HuH-7.5 (cell line): ENCODE data around the gene CNTD1.
A peak's percentile ranks its signal among the peaks of the same experiment; 100 is the strongest.
"Not testable (repeated sequence)": the region's sequence is repeated elsewhere in the genome, so short reads cannot be mapped to it uniquely, and the experiment has no call there.

Experiments
- DNase-seq: peaks from one replicate; pipeline ENCODE4 v3.0.0; 2011; ENCODE audit warnings: low spot score

CNTD1 gene

GRCh38 chr17:42798383-42799380 is at the start of gene CNTD1, which contains the start of gene COA3:
Gene CNTD1 (plus strand): TSS chr17:42798861. CDS start chr17:42799068, 207 bp downstream.
Gene COA3 (minus strand): TSS chr17:42798704. CDS start chr17:42798681, 23 bp downstream.
- peak; percentile 88 for DNase-seq

GRCh38 chr17:42748908-42749798 is 49.5 kb upstream of the CNTD1 start:
- no peak for DNase-seq

- no peak for DNase-seq
Observed at GRCh38 chr17:42750739-42751344, 47.8 kb upstream of the CNTD1 start.

- no peak for DNase-seq
Observed at GRCh38 chr17:42751628-42752027, 47.0 kb upstream of the CNTD1 start.

GRCh38 chr17:42754782-42755181 is 43.9 kb upstream of the CNTD1 start:
- DNase-seq = no peak

- no peak for DNase-seq
Observed at GRCh38 chr17:42759982-42760651, 38.5 kb upstream of the CNTD1 start.

GRCh38 chr17:42760652-42761581 is 37.7 kb upstream of the CNTD1 start, which contains the start of gene RAMP2:
Gene RAMP2 (plus strand): TSS chr17:42761227. CDS start chr17:42761262, 35 bp downstream.
- no peak for DNase-seq

GRCh38 chr17:42761638-42762037 is 37.0 kb upstream of the CNTD1 start:
- DNase-seq = no peak

GRCh38 chr17:42766124-42766523 is 32.5 kb upstream of the CNTD1 start:
- no peak for DNase-seq

- no peak for DNase-seq
Observed at GRCh38 chr17:42767512-42767911, 31.1 kb upstream of the CNTD1 start.

GRCh38 chr17:42768006-42768405 is 30.7 kb upstream of the CNTD1 start:
- DNase-seq = not testable (repeated sequence)

GRCh38 chr17:42769964-42770363 is 28.7 kb upstream of the CNTD1 start:
- DNase-seq = not testable (repeated sequence)

- DNase-seq = no peak
Observed at GRCh38 chr17:42772945-42773289, 25.7 kb upstream of the CNTD1 start.

GRCh38 chr17:42773290-42774035 is 25.2 kb upstream of the CNTD1 start, which contains the start of gene VPS25:
Gene VPS25 (plus strand): TSS chr17:42773449. CDS start chr17:42773476, 27 bp downstream.
- DNase-seq = peak; percentile 74

GRCh38 chr17:42774066-42774745 is 24.5 kb upstream of the CNTD1 start:
- no peak for DNase-seq

GRCh38 chr17:42775534-42776098 is 23.0 kb upstream of the CNTD1 start:
- no peak for DNase-seq

- DNase-seq = no peak
Observed at GRCh38 chr17:42778570-42778969, 20.1 kb upstream of the CNTD1 start.

GRCh38 chr17:42779304-42779935 is 19.2 kb upstream of the CNTD1 start:
- DNase-seq = no peak
